Common myeloid progenitor, CD34-positive (primary cell): ENCODE results near the gene MYO1B.

Source experiments
- CTCF ChIA-PET: fragments of 350-600 bp; sonication (Branson Sonifier 250); formaldehyde crosslinking; loops from one replicate; lab custom pipeline; 2021; ENCODE audit warnings: antibody characterized with exemption; lab: Charles Lee
- POLR2A ChIA-PET: fragments of 350-600 bp; sonication (Branson Sonifier 250); formaldehyde crosslinking; loops from one replicate; lab custom pipeline; 2021; ENCODE audit warnings: antibody characterized with exemption; lab: Charles Lee
- DNase-seq, 3 donors: peaks; one replicate each; pipeline versions ENCODE4 v3.0.0 to v3.0.0-alpha.2; 2013
- H3K27ac ChIP-seq, 2 experiments: 1 replicate in 1 of 2; 2 replicates in 1 of 2; pipeline ENCODE4 v1.7.0; 2013; ENCODE audit warnings: inconsistent platforms in 2 of 2, low read length in 2 of 2, mild to moderate bottlenecking in 2 of 2, low read depth in 1 of 2, moderate library complexity in 1 of 2; ENCODE audit not compliant: severe bottlenecking in 2 of 2, insufficient read depth in 1 of 2, poor library complexity in 1 of 2
- H3K27me3 ChIP-seq, 5 experiments: replicated peaks in 2 of 5; 1 replicate in 3 of 5; 2 replicates in 2 of 5; pipeline versions ENCODE4 v1.6.1 to v1.7.0; 2013; ENCODE audit warnings: low read length in 4 of 5, mild to moderate bottlenecking in 2 of 5, moderate library complexity in 2 of 5, inconsistent platforms in 1 of 5; ENCODE audit not compliant: insufficient read depth in 5 of 5, control insufficient read depth in 4 of 5
- H3K36me3 ChIP-seq, 4 experiments: 1 replicate in 2 of 4; 2 replicates in 2 of 4; pipeline versions ENCODE4 v1.6.1 to v1.7.0; 2013; ENCODE audit warnings: low read length in 3 of 4, control low read depth in 1 of 4, mild to moderate bottlenecking in 1 of 4; ENCODE audit not compliant: control insufficient read depth in 4 of 4, insufficient read depth in 4 of 4
- H3K4me1 ChIP-seq, 4 experiments: 1 replicate in 3 of 4; 2 replicates in 1 of 4; pipeline versions ENCODE4 v1.6.1 to v1.7.1; 2013; ENCODE audit warnings: low read length in 3 of 4, mild to moderate bottlenecking in 3 of 4, control low read depth in 1 of 4, inconsistent platforms in 1 of 4, moderate library complexity in 1 of 4; ENCODE audit not compliant: control insufficient read depth in 4 of 4, insufficient read depth in 4 of 4; ENCODE audit errors: control extremely low read depth in 1 of 4
- H3K4me3 ChIP-seq, 7 experiments: 1 replicate in 4 of 7; 2 replicates in 3 of 7; pipeline versions ENCODE4 v1.5.1 to v1.7.0; 2013; ENCODE audit warnings: mild to moderate bottlenecking in 7 of 7, low read length in 6 of 7, moderate library complexity in 6 of 7, inconsistent platforms in 2 of 7, low read depth in 2 of 7, control low read depth in 1 of 7; ENCODE audit not compliant: insufficient read depth in 4 of 7, control insufficient read depth in 1 of 7; ENCODE audit errors: extremely low read depth in 1 of 7
- H3K9me3 ChIP-seq, 5 experiments: 1 replicate in 4 of 5; 2 replicates in 1 of 5; pipeline versions ENCODE4 v1.6.1 to v1.7.1; 2013; ENCODE audit warnings: low read length in 4 of 5, mild to moderate bottlenecking in 2 of 5, inconsistent platforms in 1 of 5, low read depth in 1 of 5, moderate library complexity in 1 of 5; ENCODE audit not compliant: control insufficient read depth in 4 of 5, insufficient read depth in 2 of 5; ENCODE audit errors: control extremely low read depth in 1 of 5
- WGBS: methylation state at CpG from one replicate; pipeline ENCODE4 v1.1.5; 2013; ENCODE audit not compliant: insufficient coverage; 5-methylcytosine and 5-hydroxymethylcytosine counted together

The MYO1B gene

GRCh38 chr2:191325651-191326365 is 80.6 kb downstream of the MYO1B start:
- Histone ChIP-seq H3K27ac (no peak overlapping the region), H3K27me3 (no peaks in the 10 kb centered on the region), H3K36me3 (no peaks in the 10 kb centered on the region), H3K4me1 (peaks cover 11 to 28% (median 20%) of the 10 kb centered on the region in 4 experiments), H3K9me3 (peaks cover 0 to 4% (median 3%) of the 10 kb centered on the region in 5 experiments), H3K4me3 (no peak overlapping the region)
- no peak for DNase-seq
- ChIA-PET CTCF (no interaction called here), POLR2A (no interaction called here)
- whole genome bisulfite sequencing: 92% methylated on average over 5 of the region's 9 CpGs

GRCh38 chr2:191327484-191327883 is 82.3 kb downstream of the MYO1B start:
- no peak overlapping the region for H3K4me3 ChIP-seq
- H3K9me3 ChIP-seq: peaks cover 0 to 4% (median 3%) of the 10 kb centered on the region in 5 experiments
- no peak overlapping the region for H3K27ac ChIP-seq
- no peak for DNase-seq
- H3K4me1 ChIP-seq: peaks cover 0 to 12% (median 6%) of the 10 kb centered on the region in 4 experiments
- no CpG with 5 or more reads among the region's 1 CpG for WGBS
- CTCF ChIA-PET: no interaction called here
- POLR2A ChIA-PET: no interaction called here
- peaks cover 0 to 3% (median 0%) of the 10 kb centered on the region in 4 experiments for H3K36me3 ChIP-seq
- H3K27me3 ChIP-seq: no peaks in the 10 kb centered on the region

GRCh38 chr2:191328150-191328809 is 83.1 kb downstream of the MYO1B start:
- WGBS: 100% methylated on average over 2 of the region's 6 CpGs
- H3K36me3 ChIP-seq: peaks cover 0 to 3% (median 0%) of the 10 kb centered on the region in 4 experiments
- H3K27ac ChIP-seq: no peak overlapping the region
- H3K4me1 ChIP-seq: peaks cover 0 to 4% (median under 1%) of the 10 kb centered on the region in 4 experiments
- no peak for DNase-seq
- H3K27me3 ChIP-seq: no peaks in the 10 kb centered on the region
- no peak overlapping the region for H3K4me3 ChIP-seq
- H3K9me3 ChIP-seq: peaks cover 0 to 4% (median 3%) of the 10 kb centered on the region in 5 experiments
- CTCF ChIA-PET: no interaction called here
- POLR2A ChIA-PET: no interaction called here

GRCh38 chr2:191329841-191330240 is 84.6 kb downstream of the MYO1B start:
- POLR2A ChIA-PET: no interaction called here
- no peak overlapping the region for H3K27ac ChIP-seq
- H3K9me3 ChIP-seq: peaks cover 0 to 3% (median 0%) of the 10 kb centered on the region in 5 experiments
- no peaks in the 10 kb centered on the region for H3K27me3 ChIP-seq
- WGBS: 96% methylated on average over 2 of the region's 3 CpGs
- H3K36me3 ChIP-seq: peaks cover 0 to 3% (median 0%) of the 10 kb centered on the region in 4 experiments
- H3K4me1 ChIP-seq: no peaks in the 10 kb centered on the region
- CTCF ChIA-PET: no interaction called here
- no peak for DNase-seq
- no peak overlapping the region for H3K4me3 ChIP-seq

- Histone ChIP-seq H3K36me3 (peaks cover 0 to 3% (median 0%) of the 10 kb centered on the region in 4 experiments), H3K4me3 (no peak overlapping the region), H3K27me3 (no peaks in the 10 kb centered on the region), H3K4me1 (no peaks in the 10 kb centered on the region), H3K9me3 (no peaks in the 10 kb centered on the region), H3K27ac (no peak overlapping the region)
- DNase-seq: no peak
- CTCF ChIA-PET: no interaction called here
- POLR2A ChIA-PET: no interaction called here
- 100% methylated on average over 3 of the region's 6 CpGs for WGBS
Measured at GRCh38 chr2:191333911-191334357, 88.7 kb downstream of the MYO1B start.

GRCh38 chr2:191335875-191336464 is 90.8 kb downstream of the MYO1B start:
- no peaks in the 10 kb centered on the region for H3K27me3 ChIP-seq
- no peak for DNase-seq
- WGBS: 100% methylated on average over 1 of the region's 3 CpGs
- H3K36me3 ChIP-seq: peaks cover 0 to 3% (median 0%) of the 10 kb centered on the region in 4 experiments
- ChIA-PET CTCF (no interaction called here), POLR2A (no interaction called here)
- H3K27ac ChIP-seq: no peak overlapping the region
- no peaks in the 10 kb centered on the region for H3K9me3 ChIP-seq
- no peak overlapping the region for H3K4me3 ChIP-seq
- no peaks in the 10 kb centered on the region for H3K4me1 ChIP-seq

- no peak overlapping the region for H3K4me3 ChIP-seq
- H3K36me3 ChIP-seq: no peaks in the 10 kb centered on the region
- ChIA-PET POLR2A (no interaction called here), CTCF (no interaction called here)
- H3K27me3 ChIP-seq: no peaks in the 10 kb centered on the region
- H3K27ac ChIP-seq: no peak overlapping the region
- no peaks in the 10 kb centered on the region for H3K4me1 ChIP-seq
- DNase-seq: no peak
- WGBS: 48% methylated on average over 2 of the region's 3 CpGs
- no peaks in the 10 kb centered on the region for H3K9me3 ChIP-seq
Measured at GRCh38 chr2:191341436-191341835, 96.2 kb downstream of the MYO1B start.
